T follicular helper cell (primary cell): Measurements from ENCODE around the gene UBTD2.
"Not testable (repeated sequence)": the region's sequence is repeated elsewhere in the genome, so short reads cannot be mapped to it uniquely, and the experiment has no call there.

Source experiments
- DNase-seq: peaks from one replicate; pipeline ENCODE4 v3.0.0-alpha.2; 2020; ENCODE audit warnings: low read depth
- total RNA-seq, 2 experiments: gene quantifications; one replicate each; lab custom pipeline; 2026; lab: John Stamatoyannopoulos, UW

UBTD2 gene, protein sequence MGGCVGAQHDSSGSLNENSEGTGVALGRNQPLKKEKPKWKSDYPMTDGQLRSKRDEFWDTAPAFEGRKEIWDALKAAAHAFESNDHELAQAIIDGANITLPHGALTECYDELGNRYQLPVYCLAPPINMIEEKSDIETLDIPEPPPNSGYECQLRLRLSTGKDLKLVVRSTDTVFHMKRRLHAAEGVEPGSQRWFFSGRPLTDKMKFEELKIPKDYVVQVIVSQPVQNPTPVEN
- total RNA-seq = 19.8 to 21.0 reads per million in 2 experiments

DNA sequence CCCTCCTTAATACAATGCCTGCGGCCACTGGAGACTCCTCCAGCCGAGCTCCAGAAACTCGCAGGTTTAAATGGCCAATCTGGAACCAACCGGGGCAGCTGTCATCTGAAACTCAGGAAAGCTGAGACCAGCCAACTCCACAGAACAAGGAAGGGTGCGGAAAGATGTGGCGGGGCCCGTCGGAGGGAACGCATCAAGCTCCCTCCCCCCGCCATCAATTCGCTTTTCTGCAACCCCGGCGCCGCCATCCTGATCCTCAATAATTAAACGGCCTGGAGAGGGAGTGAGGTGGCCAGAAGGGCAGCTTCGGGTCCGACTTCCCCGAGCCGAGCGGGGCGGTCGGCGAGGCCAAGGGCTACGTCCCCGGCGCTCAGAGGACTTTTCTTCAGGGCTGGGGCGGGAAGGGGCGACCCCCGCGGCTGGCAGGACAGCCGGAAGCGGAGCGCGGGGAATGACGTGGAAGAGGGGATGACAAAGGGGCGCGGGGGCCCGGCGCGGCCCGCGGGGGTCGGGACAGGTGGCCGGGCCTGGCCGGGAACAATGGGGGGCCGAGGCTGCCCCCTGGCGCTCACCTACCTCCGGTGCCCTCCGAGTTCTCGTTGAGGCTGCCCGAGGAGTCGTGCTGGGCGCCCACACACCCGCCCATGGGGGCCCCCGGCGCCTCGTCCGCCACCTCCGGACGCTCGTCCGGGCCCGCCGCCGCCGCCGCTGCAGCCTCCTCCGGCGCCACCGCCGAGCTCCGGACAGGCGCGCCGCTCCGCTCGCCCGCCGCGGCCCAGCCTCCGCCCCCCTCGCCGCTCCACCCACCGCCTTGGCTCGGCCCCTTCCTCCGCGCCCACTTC is at the start of gene UBTD2:
Gene UBTD2 (minus strand): TSS at position 745 of the 842 bp plus-strand sequence. CDS start 99 bp downstream, at position 646.
- peak; percentile 40 for DNase-seq

DNA sequence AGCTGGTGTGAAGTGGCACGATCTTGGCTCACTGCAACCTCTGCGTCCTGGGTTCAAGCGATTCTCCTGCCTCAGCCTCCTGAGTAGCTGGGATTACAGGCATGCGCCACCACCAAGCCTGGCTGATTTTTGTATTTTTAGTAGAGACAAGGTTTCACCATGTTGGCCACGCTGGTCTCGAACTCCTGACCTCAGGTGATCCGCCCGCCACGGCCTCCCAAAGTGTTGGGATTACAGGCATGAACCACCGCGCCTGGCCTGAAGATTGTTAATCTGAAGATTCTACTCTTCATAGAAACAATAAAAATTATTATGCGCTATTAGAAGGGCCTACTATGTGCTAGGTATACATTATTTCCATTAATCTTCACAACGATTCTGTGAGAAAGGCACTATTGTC is 43.3 kb upstream of the UBTD2 start:
- not testable (repeated sequence) for DNase-seq

DNA sequence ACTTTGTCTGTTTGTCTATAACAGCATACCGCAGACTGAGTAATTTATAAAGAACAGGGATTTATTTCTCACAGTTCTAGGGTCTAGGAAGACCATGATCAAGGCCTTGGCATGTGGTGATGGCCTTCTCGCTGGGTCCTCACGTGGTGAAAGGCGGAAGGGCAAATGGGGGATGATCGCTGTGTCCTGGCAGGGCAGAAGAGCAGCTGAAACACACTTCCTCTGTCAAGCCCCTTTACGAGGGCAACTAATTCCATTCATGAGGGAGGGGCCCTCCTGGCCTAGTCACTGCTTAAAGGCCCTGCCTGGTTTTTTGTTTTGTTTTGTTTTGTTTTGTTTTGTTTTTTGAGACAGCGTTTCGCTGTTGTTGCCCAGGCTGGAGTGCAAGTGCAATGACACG is 41.9 kb upstream of the UBTD2 start:
- DNase-seq = no peak

DNA sequence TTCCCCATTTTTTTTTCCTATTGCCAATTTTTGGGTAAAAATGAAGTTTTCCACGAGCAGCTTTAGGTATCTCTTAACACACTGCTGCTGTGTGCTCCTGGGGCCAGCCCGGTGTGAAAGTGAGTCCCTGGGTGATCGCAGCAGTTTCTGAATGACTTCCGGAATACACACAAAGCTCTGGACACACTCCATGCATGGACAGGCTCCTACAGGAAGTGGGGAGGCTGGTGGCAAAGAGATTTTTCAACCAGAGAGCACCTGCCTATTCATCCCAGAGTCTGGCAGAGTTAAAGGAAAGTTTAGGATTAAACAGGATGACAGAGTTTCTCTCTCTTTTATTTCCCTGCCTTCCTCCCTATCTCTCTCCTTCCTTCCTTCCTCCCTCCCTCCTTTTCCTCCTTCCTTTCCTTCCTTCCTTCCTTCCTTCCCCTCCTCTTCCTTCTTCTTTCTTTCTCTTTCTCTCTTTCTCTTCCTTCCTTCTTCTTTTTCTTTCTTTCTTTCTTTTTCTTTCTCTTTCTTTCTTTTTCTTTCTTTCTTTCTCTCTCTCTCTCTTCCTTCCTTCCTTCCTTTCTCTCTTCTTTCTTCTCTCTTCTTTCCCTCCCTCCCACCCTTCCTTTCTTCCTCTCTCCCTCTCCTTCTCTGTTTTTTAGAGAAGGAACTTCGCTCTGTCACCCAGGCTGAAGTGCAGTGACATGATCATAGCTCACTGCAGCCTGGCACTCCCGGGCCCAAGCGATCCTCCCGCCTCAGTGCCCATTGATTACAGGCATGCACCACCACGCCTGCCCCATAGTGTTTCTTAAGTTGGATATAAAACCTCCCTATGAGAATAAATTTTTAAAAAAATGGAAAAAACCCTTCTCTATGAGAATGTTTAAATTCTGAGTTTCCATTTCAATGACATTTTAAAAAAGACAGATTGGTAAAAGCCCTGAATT is 38.7 kb upstream of the UBTD2 start:
- no peak for DNase-seq

DNA sequence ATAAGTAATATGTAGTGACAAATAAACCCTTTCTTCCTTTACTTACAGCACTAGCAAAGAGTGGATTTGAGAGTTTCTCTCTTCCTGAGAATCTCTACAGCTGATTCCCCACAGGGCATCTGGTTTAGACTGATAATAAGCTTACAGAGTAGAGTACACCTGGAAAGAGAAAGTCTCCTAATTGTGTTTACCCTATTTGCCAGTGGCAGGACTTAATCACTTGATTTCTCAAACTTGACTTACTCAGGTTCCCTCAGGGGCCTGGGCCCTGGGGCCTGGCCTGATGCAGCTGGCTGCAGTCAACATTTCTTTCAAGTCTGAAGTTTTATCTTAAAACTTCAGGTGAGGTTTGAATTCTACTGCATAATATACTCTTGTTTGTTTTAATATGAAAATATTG is 38.0 kb upstream of the UBTD2 start:
- DNase-seq = no peak

DNA sequence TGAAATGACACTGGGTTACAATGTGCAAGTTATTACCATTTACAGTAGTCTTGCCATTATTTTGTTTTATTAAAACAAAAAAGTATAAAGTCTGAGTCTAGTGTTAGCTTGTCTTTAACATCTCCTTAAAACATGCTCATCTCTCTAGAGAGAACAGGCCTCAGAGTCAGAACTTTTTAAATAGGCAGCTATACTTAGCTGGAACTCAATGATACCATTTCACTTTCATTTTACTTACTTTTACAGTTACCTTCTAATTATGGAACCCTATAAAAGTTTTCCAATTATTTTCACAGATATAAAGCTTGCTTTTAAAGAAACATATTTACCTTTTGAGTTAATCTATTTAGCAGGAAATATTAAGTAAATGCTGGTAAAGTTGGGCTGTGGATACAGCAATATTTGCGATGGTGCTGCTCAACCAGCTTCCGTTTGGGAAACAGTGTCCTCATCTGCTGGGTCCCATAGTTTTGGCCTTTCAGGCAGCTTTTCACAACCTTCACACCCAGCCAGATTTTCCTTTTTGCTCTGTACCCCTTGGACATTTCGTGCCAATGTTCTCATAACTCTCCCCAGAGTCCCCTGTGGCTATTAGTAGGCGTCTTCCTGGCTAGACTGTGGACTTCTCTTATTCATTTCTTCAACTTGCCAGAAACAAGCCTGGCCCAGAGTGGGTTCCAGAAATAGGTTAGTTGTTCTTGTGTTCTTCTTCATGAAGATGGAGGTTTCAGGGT is 36.3 kb upstream of the UBTD2 start:
- no peak for DNase-seq

DNA sequence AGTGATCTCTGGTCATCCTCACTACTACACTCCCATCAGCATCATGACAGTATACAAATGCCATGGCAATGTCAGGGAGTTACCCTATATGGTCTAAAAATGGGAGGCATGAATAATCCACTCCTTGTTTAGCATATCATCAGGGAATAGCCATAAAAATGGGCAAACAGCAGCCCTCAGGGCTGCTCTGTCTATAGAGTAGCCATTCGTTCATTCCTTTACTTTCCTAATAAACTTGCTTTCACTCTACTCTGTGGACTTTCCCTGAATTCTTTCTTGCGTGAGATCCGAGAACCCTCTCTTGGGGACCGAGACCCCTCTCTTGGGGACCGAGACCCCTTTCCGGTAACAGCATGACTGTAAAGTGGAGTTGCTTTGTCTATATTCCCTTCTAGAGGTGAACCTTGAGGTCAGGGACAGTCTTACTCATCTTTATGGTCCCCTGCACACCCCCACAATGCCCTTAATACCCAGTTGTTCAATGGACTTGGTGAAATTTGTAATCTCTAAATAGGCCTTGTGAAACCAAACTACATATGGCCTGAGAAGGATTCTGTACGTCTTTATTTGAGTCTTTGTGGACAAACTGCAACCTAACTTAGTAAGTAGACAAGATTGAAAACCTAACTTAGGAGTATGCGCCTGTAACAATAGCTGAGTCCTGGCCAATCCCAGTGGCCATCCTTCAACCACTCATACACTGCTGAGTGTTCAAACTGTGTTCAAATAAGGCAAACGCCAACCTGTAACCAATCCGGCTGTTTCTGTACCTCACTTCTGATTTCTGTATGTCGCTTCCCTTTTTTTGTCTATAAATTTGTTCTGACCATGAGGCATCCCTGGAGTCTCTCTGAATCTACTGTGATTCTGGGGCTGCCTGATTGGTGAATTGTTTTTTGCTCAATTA is 32.3 kb upstream of the UBTD2 start:
- DNase-seq = no peak

DNA sequence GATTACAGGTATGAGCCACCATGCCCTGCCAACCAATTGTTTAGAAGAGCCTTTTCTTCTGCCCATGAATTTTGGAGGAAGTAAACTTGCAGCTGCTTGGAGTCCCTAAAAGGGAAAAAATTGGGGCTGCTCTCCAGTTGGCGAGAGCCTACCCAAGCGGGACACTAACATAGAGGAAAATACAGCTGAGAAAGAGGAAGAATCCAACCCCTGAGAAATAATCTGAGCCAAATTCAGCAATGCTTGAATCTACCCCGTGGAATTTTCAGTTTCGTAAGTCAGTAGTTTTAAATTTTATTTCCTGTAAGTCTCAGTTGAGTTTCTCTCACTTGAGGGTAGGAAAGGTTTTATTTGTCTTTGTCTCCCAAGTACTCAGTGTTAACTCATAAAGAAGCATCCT is 30.4 kb upstream of the UBTD2 start:
- no peak for DNase-seq

DNA sequence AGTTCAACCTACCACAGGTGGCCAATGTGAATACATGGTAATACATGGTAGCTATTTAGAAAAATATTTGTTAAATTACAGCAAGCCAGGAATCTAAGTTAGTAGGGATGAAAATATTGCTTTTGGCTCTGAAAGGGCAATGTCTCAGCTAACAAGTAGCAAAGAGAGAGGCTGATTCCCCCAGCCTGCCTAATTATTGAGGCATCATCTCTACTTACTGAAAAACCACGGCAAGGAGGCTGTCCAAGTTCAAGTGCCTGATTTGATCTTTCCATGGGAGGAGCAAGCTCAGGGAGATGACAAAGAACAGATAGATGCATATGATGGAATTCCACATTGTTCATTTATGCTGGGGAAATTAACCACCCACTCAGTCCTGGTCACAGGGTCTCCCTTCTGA is 28.7 kb upstream of the UBTD2 start:
- no peak for DNase-seq

DNA sequence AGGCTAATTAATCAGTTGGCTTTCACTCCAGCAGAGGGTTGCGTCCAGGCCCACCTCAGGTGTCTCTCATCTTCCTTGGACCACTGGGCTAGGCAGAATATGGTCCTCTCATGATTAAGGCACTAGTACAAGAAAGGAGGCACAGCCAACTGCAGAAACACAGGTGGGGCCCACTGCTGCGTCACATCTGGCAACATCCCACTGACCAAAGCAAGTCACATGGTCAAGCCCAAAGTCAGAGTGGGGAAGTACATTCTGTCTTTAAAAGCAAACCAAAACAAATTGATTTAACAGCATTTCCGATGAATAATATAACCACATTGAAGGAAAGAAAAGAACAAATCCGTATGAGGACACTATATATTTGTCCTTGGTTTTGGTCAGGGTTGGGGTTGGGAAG is 28.0 kb upstream of the UBTD2 start:
- no peak for DNase-seq

DNA sequence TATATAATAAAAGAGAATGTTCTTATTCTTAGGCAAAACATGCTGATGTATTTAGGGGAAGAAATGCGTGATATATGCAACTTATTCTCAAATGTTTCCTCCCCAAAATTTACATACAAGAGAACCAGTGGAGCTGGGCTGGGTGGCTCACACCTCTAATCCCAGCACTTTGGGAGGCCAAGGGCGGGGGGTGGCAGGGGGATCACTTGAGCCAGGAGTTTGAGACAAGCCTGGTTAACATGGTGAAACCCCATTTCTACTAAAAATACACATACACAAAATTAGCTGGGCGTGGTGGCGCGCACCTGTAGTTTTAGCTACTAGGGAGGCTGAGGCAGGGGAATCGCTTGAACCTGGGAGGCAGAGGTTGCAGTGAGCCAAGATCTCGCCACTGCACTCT is 27.5 kb upstream of the UBTD2 start:
- DNase-seq = no peak

DNA sequence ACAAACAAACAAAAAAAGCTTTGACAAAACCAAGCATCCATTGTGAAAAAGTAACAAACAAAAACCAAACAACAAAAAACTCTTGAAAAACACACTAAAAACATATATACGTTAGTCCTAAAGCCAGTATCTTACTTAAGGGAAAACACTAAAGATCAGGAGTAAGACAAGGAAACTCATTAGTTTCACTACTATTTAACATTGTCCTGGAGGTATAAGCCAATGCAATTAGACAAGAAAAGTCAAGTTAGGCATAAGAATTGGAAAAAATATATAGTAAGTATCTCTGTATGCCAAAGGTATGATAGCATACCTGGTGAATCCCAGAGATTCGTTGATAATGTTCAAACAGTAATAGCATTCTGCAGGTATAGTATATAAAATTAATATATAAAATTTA is 21.8 kb upstream of the UBTD2 start:
- DNase-seq = no peak

DNA sequence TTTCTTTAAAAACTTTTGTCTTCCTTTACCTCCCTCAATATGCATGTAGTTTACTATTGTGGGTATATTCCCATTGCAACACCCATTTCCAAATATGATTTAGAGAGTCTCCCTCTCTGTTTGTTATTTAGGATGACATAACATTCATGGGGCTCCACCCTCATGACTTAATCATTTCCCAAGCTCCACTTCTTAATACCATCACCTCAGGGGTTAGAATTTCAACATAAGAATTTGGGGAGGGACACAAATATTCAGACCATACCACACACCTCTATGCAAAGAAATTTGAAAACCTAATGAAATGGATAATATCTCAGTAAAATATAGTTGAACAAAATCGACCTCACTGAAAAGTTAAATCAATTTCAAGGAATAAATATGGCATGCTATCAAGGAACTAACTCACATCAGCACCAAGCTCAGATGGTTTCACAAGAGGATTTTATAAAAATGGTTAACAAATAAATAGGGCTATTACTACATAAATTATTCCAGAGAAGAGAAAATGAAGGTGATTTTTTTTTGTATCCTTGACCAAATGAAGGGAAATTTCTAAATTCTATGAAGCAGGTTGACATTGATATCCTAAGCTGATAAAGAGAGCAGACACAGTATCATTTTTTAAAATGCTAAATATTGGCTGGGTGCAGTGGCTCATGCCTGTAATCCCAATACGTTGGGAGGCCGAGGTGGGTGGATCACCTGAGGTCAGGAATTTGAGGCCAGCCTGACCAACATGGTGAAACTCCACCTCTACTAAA is 20.2 kb upstream of the UBTD2 start:
- DNase-seq = no peak

DNA sequence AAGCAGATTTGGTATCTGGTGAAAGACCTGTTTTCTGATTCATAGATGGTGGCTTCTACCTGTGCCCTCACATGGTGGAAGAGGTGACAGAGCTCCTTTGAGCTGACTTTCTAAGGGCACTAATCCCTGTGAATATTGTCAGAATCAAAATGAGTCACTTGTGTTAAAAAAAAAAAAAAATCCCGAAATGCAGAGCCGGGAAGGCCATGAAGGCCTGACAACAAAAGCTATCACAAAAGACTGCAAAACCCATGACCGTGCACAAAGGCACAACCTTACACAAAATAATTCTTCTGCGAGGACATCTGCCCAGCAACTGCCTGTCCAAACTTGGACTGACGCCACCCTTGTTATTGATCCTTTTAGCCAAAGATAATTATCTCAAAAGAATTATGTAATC is 19.6 kb upstream of the UBTD2 start:
- DNase-seq = no peak

DNA sequence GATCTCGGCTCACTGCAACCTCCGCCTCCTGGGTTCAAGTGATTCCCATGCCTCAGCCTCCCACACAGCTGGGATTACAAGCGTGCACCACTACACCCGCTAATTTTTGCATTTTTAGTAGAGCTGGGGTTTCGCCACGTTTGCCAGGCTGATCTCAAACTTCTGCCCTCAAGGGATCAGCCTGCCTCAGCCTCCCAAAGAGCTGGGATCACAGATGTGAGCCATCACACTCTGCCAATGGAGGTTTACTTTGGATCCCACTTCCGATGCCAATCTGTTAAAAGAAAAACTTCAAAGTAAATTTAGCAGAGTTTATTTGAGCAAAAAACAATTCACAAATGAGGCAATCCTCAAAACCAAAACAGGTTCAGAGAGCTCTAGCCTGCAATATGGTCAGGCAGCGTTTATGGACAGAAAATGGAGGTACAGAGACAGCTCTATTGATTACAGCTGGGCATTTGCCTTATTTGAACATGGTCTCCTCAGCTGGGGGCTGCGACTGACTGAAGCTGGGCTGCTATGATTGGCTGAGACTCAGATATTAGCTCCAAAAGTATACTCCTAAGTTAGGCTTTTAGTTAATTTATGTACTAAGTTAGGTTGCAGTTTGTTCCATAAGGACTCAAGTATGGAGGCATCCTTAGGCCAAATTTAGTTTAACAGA is 18.6 kb upstream of the UBTD2 start:
- DNase-seq = no peak

DNA sequence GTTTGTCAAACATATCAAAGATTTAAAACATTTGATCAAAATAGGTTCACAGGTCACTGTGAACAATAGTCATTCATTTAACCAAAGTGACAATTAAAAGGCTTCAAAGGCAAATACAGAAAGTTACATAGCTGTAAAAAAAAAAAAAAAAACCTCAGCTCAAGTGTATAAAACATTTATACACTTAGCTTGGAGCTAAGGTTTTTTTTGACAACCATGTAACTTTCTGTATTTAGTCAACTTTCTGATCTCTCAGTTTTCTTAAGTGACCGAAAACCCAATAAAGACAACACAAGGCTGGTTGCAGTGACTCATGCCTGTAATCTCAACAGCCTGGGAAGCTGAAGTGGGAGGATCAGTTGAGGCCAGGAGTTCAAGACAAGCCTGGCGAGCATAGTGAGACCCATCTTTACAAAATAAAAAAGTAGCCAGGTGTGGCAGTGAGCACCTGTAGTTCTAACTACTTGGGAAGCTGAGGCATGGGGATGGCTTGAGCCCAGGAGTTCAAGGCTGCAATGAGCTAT is 16.4 kb upstream of the UBTD2 start:
- DNase-seq = no peak

DNA sequence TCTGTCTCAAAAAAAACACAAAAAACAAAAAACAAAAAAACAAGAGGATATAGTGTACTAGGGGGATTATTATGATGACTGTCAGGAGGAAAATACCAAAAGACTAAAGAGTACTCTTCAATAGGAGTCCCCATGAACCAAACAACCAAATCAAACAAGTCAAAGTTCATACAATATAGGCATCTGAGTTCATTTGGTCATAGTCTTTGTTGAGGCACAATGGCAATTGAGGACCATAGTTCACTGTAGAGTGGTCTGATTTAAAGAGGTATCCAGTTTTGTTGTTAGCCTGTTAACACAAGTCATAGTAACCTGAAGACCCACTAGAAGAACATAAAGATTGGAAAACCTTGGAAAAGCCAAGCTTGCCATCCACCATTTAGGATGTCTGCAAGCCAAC is 11.3 kb upstream of the UBTD2 start:
- no peak for DNase-seq

DNA sequence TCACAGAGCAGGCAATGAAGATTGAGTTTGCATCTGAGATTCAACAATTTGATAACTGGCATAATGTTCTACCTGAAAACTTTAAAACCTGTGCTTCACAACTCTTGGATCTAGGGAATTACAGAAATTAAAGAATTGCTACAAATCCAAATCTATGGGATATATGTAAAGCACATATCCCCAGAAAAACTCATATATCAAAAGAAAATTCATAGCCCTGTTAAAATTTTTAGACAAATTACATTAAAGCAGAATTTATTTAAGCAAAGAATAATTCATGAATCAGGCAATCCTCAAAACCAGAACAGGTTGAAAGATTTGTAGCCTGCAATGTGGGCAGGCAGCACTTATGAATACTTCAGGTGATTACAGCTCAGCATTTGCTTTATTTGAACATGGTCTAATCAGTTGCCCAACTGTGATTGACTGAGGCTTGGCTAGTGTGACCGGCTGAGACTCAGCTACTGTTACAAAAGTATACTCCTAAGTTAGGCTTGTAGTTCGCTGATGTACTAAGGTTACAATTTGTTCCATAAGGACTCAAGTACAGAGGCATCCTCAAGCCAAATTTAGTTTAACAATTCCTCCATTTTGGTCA is 10.3 kb upstream of the UBTD2 start:
- DNase-seq = no peak
